Measurements from ENCODE around the gene KLF11.

- TF ChIP-seq SP1 (IDR thresholded peaks at IDR 0.05), result no peak
- TF ChIP-seq FOXM1 (IDR thresholded peaks at IDR 0.05; ENCODE audit: borderline replicate concordance), result no peak
- no peak for TF ChIP-seq ARNT (IDR thresholded peaks at IDR 0.05)
- TF ChIP-seq TARDBP (IDR thresholded peaks at IDR 0.05), result no peak
- TF ChIP-seq FOXA1 (IDR thresholded peaks at IDR 0.05), result no peak
- no peak for TF ChIP-seq BHLHE40 (IDR thresholded peaks at IDR 0.05; ENCODE audit: borderline replicate concordance)
These were observed 20.9 kb upstream of the KLF11 start for GRCh38 chr2:10022445-10022844.

All from HEK293T (cell line).